ENCODE data around the gene EPHB2. TPM values are rescaled to one million over a fixed set of nuclear protein-coding genes. Genes with fewer than 3 reads are reported as not detected.

EPHB2 gene
- total and polyA plus RNA-seq, 2 of the 13 experiments (the other 11 are each of a cell fraction or from before 2014, with no cell fraction given): 0.03 to 0.11 TPM

GRCh38 chr1:22685591-22686059 lies 25.0 kb upstream of the EPHB2 start:
- Histone ChIP-seq H3K27ac (ENCODE audit: extremely low read length, insufficient read depth, low read length) (no peak overlapping the region), H3K27me3 (ENCODE audit: control insufficient read depth in 1 of 2, insufficient read depth in 2 of 2, low read length in 2 of 2) (peaks cover 0 to 10% of the 10 kb centered on the region in 2 experiments; a peak in 1 of 5 replicates), H3K9me3 (ENCODE audit: low read length) (no peaks in the 10 kb centered on the region), H3K36me3 (replicated peaks in 1 of 2; ENCODE audit: control insufficient read depth in 1 of 2, insufficient read depth in 2 of 2, low read length in 2 of 2) (no peaks in the 10 kb centered on the region), H3K4me3 (replicated peaks in 1 of 3; ENCODE audit: insufficient read depth in 1 of 3, low read depth in 2 of 3, low read length in 3 of 3) (no peak overlapping the region), H3K79me2 (ENCODE audit: insufficient read depth, low read length) (no peaks in the 10 kb centered on the region), H3K4me1 (ENCODE audit: insufficient read depth, low read length) (0 out of 2 replicates have a peak, but pooled peaks cover 1% of the 10 kb centered on the region), H3K9ac (ENCODE audit: insufficient read depth, low read depth, low read length) (no peak overlapping the region), H4K20me1 (ENCODE audit: insufficient read depth, low read length) (no peaks in the 10 kb centered on the region), H3K4me2 (ENCODE audit: low read depth, low read length) (no peak overlapping the region), H2AFZ (ENCODE audit: low read length) (no peak overlapping the region)
- BruUV-seq (replicated peaks): no TSS peak
- FAIRE-seq: no peak
- ChIA-PET POLR2A (no interaction called here), CTCF (ENCODE audit: low intra/inter-chr PET ratio, low total read pairs) (no interaction called here)
- TF ChIP-seq MBD4 (IDR thresholded peaks at IDR 0.05; ENCODE audit: borderline replicate concordance, low read length) (no peak), AGO1 (IDR thresholded peaks at IDR 0.05; ENCODE audit: low read depth, low read length, poor library complexity, severe bottlenecking) (no peak), ZNF598 (CRISPR knock-in tag; IDR thresholded peaks at IDR 0.05; ENCODE audit: borderline replicate concordance) (no peak)
- in situ Hi-C loops (cut with HindIII; ENCODE audit: extremely low pct_ligation_motif_present, low pct_unique_long_range_greater_than_20kb): no loop called here
- ATAC-seq: no peak
- intact Hi-C loops (cut with micrococcal nuclease; ENCODE audit: unreplicated experiment): no loop called here
- DNase-seq (ENCODE audit: low spot score): no peak
- WGBS (ENCODE audit: low lambda C conversion rate): 50% methylated on average over 10 of the region's 10 CpGs

GRCh38 chr1:22687191-22687590 lies 23.4 kb upstream of the EPHB2 start:
- Histone ChIP-seq H3K27ac (ENCODE audit: extremely low read length, insufficient read depth, low read length) (no peak overlapping the region), H3K36me3 (replicated peaks in 1 of 2; ENCODE audit: control insufficient read depth in 1 of 2, insufficient read depth in 2 of 2, low read length in 2 of 2) (no peaks in the 10 kb centered on the region), H3K9ac (ENCODE audit: insufficient read depth, low read depth, low read length) (no peak overlapping the region), H3K4me3 (replicated peaks in 1 of 3; ENCODE audit: insufficient read depth in 1 of 3, low read depth in 2 of 3, low read length in 3 of 3) (no peak overlapping the region), H3K4me2 (ENCODE audit: low read depth, low read length) (no peak overlapping the region), H3K79me2 (ENCODE audit: insufficient read depth, low read length) (no peaks in the 10 kb centered on the region), H3K27me3 (ENCODE audit: control insufficient read depth in 1 of 2, insufficient read depth in 2 of 2, low read length in 2 of 2) (peaks cover 0 to 10% of the 10 kb centered on the region in 2 experiments; a peak in 1 of 5 replicates), H3K4me1 (ENCODE audit: insufficient read depth, low read length) (no peaks in the 10 kb centered on the region), H3K9me3 (ENCODE audit: low read length) (no peaks in the 10 kb centered on the region), H2AFZ (ENCODE audit: low read length) (no peak overlapping the region), H4K20me1 (ENCODE audit: insufficient read depth, low read length) (no peaks in the 10 kb centered on the region)
- ChIA-PET CTCF (ENCODE audit: low intra/inter-chr PET ratio, low total read pairs) (no interaction called here), POLR2A (no interaction called here)
- no peak for ATAC-seq
- WGBS (ENCODE audit: low lambda C conversion rate): 0% methylated on average over 2 of the region's 2 CpGs
- no TSS peak for BruUV-seq (replicated peaks)
- FAIRE-seq: no peak
- intact Hi-C loops (cut with micrococcal nuclease; ENCODE audit: unreplicated experiment): no loop called here
- in situ Hi-C loops (cut with HindIII; ENCODE audit: extremely low pct_ligation_motif_present, low pct_unique_long_range_greater_than_20kb): no loop called here
- no peak for DNase-seq (ENCODE audit: low spot score)
- TF ChIP-seq POLR2AphosphoS2 (IDR thresholded peaks at IDR 0.05; ENCODE audit: low read depth, low read length) (no peak), ZNF530 (CRISPR knock-in tag; IDR thresholded peaks at IDR 0.05; ENCODE audit: low read depth) (no peak), TP53 (CRISPR knock-in tag; conservative IDR thresholded peaks at IDR 0.05) (no peak), ZNF557 (CRISPR knock-in tag; IDR thresholded peaks at IDR 0.05) (no peak), KLF12 (CRISPR knock-in tag; IDR thresholded peaks at IDR 0.05; ENCODE audit: borderline replicate concordance) (no peak), ZNF556 (CRISPR knock-in tag; IDR thresholded peaks at IDR 0.05; ENCODE audit: borderline replicate concordance) (no peak), ZMAT3 (CRISPR knock-in tag; conservative IDR thresholded peaks at IDR 0.05) (no peak), ZNF44 (CRISPR knock-in tag; IDR thresholded peaks at IDR 0.05) (no peak), ATF5 (CRISPR knock-in tag; IDR thresholded peaks at IDR 0.05; ENCODE audit: low read depth) (no peak)
- TF ChIP-seq, protein P1, sequence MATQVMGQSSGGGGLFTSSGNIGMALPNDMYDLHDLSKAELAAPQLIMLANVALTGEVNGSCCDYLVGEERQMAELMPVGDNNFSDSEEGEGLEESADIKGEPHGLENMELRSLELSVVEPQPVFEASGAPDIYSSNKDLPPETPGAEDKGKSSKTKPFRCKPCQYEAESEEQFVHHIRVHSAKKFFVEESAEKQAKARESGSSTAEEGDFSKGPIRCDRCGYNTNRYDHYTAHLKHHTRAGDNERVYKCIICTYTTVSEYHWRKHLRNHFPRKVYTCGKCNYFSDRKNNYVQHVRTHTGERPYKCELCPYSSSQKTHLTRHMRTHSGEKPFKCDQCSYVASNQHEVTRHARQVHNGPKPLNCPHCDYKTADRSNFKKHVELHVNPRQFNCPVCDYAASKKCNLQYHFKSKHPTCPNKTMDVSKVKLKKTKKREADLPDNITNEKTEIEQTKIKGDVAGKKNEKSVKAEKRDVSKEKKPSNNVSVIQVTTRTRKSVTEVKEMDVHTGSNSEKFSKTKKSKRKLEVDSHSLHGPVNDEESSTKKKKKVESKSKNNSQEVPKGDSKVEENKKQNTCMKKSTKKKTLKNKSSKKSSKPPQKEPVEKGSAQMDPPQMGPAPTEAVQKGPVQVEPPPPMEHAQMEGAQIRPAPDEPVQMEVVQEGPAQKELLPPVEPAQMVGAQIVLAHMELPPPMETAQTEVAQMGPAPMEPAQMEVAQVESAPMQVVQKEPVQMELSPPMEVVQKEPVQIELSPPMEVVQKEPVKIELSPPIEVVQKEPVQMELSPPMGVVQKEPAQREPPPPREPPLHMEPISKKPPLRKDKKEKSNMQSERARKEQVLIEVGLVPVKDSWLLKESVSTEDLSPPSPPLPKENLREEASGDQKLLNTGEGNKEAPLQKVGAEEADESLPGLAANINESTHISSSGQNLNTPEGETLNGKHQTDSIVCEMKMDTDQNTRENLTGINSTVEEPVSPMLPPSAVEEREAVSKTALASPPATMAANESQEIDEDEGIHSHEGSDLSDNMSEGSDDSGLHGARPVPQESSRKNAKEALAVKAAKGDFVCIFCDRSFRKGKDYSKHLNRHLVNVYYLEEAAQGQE (IDR thresholded peaks at IDR 0.05; ENCODE audit: borderline replicate concordance in 1 of 2, low read depth in 1 of 2, low read length in 2 of 2): no peak

Data from HepG2 (cell line).